Measurements from ENCODE around the gene CAPN10. TPM values are rescaled to one million over a fixed set of nuclear protein-coding genes. Genes with fewer than 3 reads are reported as not detected.

Gene CAPN10
- total RNA-seq, 1 experiment from 2014 or later, result 20.5 TPM

- in situ Hi-C loops (cut with HindIII; ENCODE audit: low pct_unique_long_range_greater_than_20kb, low sequenced_read_pairs), result no loop called here
- DNase-seq (ENCODE audit: low read depth), result no peak
Measured at GRCh38 chr2:240596491-240596931, 10.0 kb downstream of the CAPN10 start.

- no peak for DNase-seq (ENCODE audit: low read depth)
- in situ Hi-C loops (cut with HindIII; ENCODE audit: low pct_unique_long_range_greater_than_20kb, low sequenced_read_pairs), result no loop called here
Measured at GRCh38 chr2:240597054-240597418, 10.5 kb downstream of the CAPN10 start.

DNA sequence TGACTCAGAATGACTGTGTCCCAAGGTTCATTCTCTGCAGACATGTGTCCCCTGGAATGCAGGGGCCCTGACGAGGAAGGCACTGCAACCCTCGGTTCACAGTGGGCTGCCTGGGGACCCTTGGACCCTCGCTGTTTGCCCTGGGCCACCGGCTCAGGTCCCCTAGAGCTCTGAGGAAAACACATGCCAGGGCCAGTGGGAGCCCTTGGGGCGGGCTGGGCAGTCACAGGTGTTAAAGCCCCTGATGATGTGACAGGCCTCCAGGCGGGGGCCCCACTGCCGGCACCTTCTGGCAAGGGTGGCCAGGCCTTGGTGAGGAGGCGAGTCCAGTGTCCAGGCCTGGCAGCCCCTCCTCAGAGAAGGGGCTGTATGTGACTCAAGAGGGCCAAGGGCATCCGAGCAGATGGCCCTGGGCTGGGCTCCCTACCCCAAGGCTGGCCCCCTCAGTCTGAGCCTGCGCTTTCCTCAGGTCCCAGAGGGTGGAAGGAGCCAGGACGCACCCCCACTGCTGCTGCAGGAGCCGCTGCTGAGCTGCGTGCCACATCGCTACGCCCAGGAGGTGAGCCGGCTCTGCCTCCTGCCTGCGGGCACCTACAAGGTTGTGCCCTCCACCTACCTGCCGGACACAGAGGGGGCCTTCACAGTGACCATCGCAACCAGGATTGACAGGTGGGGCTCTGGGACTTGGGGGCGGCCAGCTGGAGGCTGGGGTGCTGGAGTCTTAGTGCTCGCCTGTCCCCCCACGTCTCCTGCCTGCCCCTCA is 11.1 kb downstream of the CAPN10 start:
- in situ Hi-C loops (cut with HindIII; ENCODE audit: low pct_unique_long_range_greater_than_20kb, low sequenced_read_pairs), result no loop called here
- DNase-seq (ENCODE audit: low read depth), result no peak

- in situ Hi-C loops (cut with HindIII; ENCODE audit: low pct_unique_long_range_greater_than_20kb, low sequenced_read_pairs), result no loop called here
- no peak for DNase-seq (ENCODE audit: low read depth)
Measured at GRCh38 chr2:240598311-240598911, 11.9 kb downstream of the CAPN10 start.

GRCh38 chr2:240599141-240599583 is 12.6 kb downstream of the CAPN10 start:
- in situ Hi-C loops (cut with HindIII; ENCODE audit: low pct_unique_long_range_greater_than_20kb, low sequenced_read_pairs), result no loop called here
- DNase-seq (ENCODE audit: low read depth), result no peak

DNA sequence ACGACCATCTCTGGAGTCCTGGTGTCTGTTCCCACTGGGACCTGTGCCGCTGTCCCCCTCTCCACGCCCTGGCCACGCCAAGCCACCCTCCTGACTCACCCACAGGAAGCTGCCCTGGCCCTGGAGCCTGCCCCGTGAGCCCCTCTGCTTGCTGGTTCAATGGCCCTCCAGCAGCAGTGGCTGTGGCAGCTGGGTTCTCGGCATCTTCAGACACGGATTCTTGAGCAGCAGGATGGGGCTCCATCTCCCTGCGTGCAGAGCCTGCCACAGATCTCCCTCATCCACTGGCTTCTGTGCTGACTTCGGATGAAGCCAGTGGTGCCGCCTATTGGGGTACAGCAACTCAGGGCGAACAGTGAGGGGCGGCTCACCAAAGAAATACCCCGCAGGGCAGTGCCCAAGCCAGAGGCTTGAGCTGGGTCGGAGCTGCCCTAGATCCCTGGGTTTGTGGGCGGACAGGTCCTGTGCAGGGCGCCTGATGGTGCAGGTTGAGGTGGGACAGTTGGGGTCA is 14.0 kb downstream of the CAPN10 start:
- DNase-seq (ENCODE audit: low read depth), result no peak
- in situ Hi-C loops (cut with HindIII; ENCODE audit: low pct_unique_long_range_greater_than_20kb, low sequenced_read_pairs), result no loop called here

DNA sequence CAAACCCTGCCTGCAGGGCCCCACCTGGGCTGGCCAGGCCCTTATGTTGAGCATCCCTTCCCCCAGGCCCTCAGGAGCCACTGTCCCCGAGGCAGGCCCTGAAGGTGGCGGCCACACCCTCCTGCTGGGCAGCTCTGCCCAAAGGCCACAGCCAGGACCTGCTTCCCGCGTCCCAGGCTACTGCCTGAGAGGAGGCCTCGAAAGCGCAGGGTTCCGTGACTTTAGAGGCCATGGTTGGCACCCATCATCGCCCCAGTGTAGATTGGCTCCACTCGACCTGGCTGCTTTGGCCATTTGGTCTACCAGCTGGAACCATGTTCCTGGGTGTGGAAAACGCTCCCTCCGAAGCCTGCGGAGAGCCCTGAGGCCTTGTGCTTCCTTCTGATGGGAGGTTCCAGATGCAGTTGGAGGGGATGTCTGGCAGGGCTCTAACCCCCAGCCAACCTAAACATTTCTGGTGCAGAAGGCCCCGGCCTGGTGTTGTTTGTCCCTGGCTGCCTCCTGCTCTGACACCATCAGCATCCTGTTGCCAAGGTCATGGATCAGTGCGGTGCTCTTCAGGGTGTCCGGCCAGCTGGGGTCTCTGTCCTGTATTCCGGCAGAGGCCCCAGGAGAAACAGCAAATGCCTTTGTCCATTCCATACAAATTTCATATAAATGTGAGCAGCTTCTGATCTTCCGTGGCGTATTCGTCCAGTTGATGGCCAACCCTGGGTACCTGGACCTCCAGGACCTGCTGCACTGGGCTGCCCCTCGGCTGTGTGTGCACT is 14.7 kb downstream of the CAPN10 start:
- in situ Hi-C loops (cut with HindIII; ENCODE audit: low pct_unique_long_range_greater_than_20kb, low sequenced_read_pairs), result no loop called here

DNA sequence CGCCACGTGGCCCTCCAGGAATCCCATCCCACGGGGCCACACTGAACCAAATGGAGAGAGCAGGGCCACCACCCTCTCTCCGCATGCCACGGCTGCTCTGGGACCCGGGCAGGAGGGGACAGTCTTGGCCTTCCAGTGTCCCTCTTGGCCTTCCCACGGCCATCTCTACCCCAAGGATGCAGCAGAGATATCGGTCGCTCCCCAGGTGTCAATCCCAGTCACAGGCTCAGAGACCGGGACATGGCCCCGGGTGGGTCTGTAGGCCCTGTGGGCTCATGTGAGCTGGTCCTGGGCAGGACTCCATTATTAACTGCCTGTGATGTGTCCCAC is 15.3 kb downstream of the CAPN10 start:
- no peak for DNase-seq (ENCODE audit: low read depth)
- in situ Hi-C loops (cut with HindIII; ENCODE audit: low pct_unique_long_range_greater_than_20kb, low sequenced_read_pairs), result no loop called here

More for the DNA sequence above, 14.7 kb downstream of the CAPN10 start:
- no peak for DNase-seq (ENCODE audit: low read depth)

DNA sequence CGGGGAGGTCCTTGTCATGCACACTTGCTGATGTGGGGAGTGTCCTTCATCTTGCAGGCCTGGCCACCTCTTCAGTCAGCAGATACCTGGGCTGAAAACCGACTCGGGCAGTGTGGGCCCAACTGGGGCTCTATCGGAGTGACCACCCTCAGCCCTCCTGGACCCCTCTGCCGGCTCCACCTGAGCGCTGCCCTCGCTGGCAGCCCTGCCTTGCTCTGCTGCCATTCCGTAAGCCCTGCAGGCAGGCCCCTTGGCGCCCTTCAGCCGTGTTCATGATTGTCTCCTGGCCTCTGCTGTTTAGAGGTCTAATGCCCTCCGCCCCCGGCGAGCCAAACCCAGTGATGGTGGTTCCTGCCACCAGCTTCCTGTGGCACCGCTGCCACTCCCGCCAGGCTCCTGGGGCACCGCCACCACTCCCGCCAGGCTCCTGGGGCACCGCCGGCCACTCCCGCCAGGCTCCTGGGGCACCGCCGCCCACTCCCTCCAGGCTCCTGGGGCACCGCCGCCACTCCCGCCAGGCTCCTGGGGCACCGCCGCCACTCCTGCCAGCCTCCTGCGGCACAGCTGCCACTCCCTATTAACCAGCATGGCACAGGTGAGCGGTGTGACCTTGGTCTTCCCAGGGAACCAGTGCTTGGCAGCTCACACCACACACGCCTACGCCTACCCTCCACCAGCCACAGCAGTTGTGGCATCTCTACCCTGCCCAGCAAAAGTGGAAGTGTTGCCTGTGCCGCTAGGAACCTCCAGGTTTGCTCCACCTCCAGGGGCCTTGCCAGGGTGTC is 15.9 kb downstream of the CAPN10 start:
- in situ Hi-C loops (cut with HindIII; ENCODE audit: low pct_unique_long_range_greater_than_20kb, low sequenced_read_pairs), result no loop called here
- no peak for DNase-seq (ENCODE audit: low read depth)

GRCh38 chr2:240603081-240603835 is 16.7 kb downstream of the CAPN10 start:
- no peak for DNase-seq (ENCODE audit: low read depth)
- in situ Hi-C loops (cut with HindIII; ENCODE audit: low pct_unique_long_range_greater_than_20kb, low sequenced_read_pairs), result no loop called here

GRCh38 chr2:240603846-240604245 is 17.3 kb downstream of the CAPN10 start:
- no peak for DNase-seq (ENCODE audit: low read depth)
- in situ Hi-C loops (cut with HindIII; ENCODE audit: low pct_unique_long_range_greater_than_20kb, low sequenced_read_pairs), result no loop called here

- in situ Hi-C loops (cut with HindIII; ENCODE audit: low pct_unique_long_range_greater_than_20kb, low sequenced_read_pairs), result no loop called here
- DNase-seq (ENCODE audit: low read depth), result peak; percentile 52
Measured at GRCh38 chr2:240604291-240604938, 17.9 kb downstream of the CAPN10 start.

DNA sequence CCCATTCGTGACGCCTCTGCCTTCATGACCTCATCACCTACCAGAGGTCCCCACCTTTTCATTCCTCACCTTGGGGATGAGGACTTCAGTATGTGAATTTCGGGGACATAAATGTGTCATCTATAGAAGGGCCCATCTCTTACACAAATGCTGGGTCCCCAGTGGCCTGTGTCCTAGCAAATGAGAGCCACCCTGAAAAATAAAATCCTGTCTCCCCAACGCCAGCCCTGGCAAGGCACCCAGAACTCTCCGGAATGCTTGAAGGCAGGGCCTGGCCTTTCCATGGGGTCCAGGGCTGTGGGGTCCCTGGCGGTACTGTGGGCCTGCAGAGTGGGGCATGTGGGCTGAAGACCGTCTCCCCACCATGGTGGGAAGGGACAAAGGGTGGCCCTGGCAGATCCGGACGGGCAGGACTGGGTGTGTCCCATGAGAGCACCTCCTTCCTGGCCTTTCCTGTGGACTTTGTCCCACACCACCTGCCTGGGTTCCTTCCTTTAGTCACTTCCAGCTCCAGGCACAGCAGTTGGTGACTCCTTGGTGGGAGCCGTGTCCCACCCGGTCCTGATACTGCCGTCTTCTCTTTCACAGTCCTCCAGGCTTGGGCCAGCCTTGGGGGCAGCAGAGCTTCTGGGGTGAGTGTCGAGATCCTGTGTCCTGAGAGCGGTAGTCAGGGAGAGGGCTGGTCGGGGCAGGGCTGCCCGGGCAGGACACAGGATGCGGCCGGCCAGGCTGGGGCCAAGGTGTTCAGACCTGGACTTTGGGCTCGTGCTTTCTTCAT is 18.6 kb downstream of the CAPN10 start:
- no peak for DNase-seq (ENCODE audit: low read depth)
- in situ Hi-C loops (cut with HindIII; ENCODE audit: low pct_unique_long_range_greater_than_20kb, low sequenced_read_pairs), result no loop called here

DNA sequence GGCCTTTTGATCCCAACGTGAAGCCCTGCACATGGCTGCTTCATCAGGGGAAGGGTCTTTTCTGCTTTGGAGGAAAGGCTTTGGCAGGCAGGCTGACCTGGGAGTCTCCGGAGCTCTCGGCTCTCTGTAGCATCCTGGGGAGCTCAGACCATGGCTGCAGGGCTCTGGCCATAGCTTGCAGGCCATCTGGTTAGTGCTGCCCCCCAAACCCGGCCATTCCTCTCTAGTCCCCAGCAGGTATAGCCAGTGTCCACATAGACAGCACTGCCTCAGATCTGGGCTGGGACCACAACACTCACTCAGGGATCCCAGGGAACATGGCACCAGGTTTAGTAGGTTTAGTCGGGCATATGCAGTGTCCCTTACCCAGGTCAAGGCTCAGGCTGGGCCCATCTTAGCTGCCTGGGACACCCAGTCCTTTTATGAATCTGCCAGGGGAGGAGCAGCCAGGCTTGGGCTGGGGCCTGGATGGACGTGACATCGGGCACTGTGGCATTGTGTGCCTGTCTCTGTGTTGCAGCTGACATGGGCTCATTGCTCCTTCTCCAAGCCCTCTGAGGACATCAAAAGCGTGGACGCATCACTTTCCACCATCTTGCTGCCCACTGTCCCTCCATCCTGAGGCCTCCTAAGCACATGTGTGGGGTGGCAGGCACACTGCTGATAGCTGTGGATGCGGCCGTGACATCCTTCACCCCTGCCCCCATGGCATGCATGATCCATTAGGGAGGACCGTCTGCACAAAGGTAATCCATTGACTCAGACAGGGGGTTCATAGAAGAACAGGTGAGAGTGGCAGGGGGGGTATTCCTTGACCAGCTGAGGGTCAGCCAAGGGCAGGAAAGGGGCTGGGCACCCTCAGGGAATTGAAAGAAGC is 19.6 kb downstream of the CAPN10 start:
- DNase-seq (ENCODE audit: low read depth), result no peak
- in situ Hi-C loops (cut with HindIII; ENCODE audit: low pct_unique_long_range_greater_than_20kb, low sequenced_read_pairs), result no loop called here

GRCh38 chr2:240611601-240612210 is 25.2 kb downstream of the CAPN10 start:
- DNase-seq (ENCODE audit: low read depth), result no peak
- in situ Hi-C loops (cut with HindIII; ENCODE audit: low pct_unique_long_range_greater_than_20kb, low sequenced_read_pairs), result no loop called here

Measured in Caki2 (cell line).